ENCODE data around the gene ESPNL.

ESPNL gene

DNA sequence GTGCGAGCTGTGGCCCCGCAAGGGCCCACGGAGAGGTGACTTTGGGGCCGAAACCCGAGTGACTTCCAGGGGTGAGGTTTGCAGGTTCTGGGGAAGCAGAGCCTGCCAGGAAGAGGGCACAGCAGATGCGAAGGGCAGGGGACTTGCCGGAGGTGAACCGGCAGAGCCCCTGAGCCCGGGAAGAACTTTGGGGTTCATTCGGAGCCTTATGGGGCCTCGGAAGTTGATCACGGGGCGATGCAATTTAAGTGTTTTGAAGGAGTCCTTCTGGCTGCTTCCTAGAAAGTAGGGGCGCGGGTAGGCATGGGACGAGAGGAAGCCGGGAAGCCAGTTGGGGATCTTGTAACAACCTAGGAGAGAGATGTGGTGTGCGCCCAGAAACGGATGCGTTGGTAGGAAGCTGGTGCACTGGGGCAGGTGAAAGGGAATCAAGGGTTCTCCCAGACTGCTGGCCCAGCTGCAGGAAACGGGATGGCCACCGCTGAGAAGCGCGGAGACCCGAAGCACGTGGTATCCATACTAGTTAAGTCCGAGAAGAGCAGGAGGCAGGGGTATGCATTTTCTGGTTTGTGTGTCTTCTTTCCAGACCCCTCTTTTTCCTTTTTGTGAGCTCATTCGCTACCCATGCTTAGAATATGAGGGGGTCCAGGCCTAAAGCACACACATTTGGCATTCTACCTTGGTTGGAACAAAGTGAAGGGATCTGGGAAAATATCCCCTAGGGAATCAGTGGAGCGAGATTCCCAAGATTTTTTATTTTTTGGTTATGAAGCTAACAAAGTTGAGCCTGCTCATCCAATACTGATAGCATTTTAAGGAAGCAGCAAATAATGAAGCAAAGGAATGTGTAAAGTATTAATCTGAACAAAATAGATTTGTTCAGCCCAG is 38.6 kb upstream of the ESPNL start:
- DNase-seq (peak; percentile 58), ATAC-seq (ENCODE audit: insufficient read depth, low read depth) (peak; percentile 32)
- Histone ChIP-seq H3K9me3 (ENCODE audit: insufficient read depth, low read length, severe bottlenecking) (no peaks in the 10 kb centered on the region), H3K36me3 (ENCODE audit: insufficient read depth, low read length) (peaks cover 28% of the 10 kb centered on the region), H3K9ac (ENCODE audit: low read depth, low read length) (peak overlapping the region; percentile 97), H3K4me1 (ENCODE audit: insufficient read depth, low read length) (peaks cover 36% of the 10 kb centered on the region), H3K27me3 (ENCODE audit: insufficient read depth, low read length, poor library complexity) (no peaks in the 10 kb centered on the region), H3K27ac (ENCODE audit: low read length) (peak overlapping the region; percentile 86), H3K4me3 (ENCODE audit: low read depth in 1 of 2, low read length in 2 of 2) (peak overlapping the region; percentile 96 to 100), H3K4me2 (ENCODE audit: insufficient read depth, low read length) (peak overlapping the region; percentile 88), H3K79me2 (ENCODE audit: insufficient read depth, low read length) (peaks cover 47% of the 10 kb centered on the region), H4K20me1 (ENCODE audit: insufficient read depth, low read length) (no peaks in the 10 kb centered on the region), H2AFZ (ENCODE audit: low read depth, low read length) (peak overlapping the region; percentile 97)
- TF ChIP-seq EZH2 (IDR thresholded peaks at IDR 0.05; ENCODE audit: borderline replicate concordance, low read depth, low read length, severe bottlenecking) = no peak
- TF ChIP-seq, protein P1, sequence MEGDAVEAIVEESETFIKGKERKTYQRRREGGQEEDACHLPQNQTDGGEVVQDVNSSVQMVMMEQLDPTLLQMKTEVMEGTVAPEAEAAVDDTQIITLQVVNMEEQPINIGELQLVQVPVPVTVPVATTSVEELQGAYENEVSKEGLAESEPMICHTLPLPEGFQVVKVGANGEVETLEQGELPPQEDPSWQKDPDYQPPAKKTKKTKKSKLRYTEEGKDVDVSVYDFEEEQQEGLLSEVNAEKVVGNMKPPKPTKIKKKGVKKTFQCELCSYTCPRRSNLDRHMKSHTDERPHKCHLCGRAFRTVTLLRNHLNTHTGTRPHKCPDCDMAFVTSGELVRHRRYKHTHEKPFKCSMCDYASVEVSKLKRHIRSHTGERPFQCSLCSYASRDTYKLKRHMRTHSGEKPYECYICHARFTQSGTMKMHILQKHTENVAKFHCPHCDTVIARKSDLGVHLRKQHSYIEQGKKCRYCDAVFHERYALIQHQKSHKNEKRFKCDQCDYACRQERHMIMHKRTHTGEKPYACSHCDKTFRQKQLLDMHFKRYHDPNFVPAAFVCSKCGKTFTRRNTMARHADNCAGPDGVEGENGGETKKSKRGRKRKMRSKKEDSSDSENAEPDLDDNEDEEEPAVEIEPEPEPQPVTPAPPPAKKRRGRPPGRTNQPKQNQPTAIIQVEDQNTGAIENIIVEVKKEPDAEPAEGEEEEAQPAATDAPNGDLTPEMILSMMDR (IDR thresholded peaks at IDR 0.05; ENCODE audit: borderline replicate concordance, extremely low read depth, low read length, poor library complexity, severe bottlenecking) = no peak

DNA sequence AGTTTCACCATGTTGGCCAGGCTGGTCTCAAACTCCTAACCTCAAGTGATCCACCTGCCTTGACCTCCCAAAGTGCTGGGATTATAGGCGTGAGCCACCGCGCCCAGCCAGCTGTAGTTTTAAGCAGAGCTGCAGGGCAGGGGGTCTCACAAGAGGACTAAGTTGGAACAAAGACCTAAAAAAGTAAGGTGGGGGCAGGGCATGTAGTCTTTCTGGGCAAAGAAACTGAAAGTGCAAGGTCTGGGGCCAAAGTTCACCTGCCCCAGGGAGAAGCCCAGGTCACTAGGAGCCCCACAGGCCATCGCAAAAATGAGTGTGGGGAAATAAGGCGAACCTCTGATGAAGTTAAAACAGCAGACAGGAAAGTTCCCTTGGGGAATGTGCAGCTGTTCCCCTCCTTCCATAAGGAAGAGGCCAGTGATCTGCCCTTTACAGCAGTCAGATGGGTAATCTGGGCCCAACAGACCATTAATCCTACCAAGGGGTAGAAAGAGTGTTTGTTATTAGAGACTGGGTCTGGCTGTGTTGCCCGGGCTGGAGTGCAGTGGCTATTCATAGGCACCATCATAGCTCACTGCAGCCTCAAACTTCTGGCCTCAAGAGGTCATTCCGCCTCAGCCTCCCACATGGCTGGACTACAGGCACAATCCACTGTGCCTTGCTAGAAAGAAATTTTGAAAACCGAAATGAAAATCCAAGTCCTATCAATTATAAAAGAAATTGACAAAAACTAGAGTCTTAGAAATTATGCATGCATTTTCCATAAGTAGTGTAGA is 36.5 kb upstream of the ESPNL start:
- no peak overlapping the region for H3K27ac ChIP-seq (ENCODE audit: low read length)
- H2AFZ ChIP-seq (ENCODE audit: low read depth, low read length) = no peak overlapping the region
- ATAC-seq (ENCODE audit: insufficient read depth, low read depth) (no peak), DNase-seq (no peak)
- no peak for TF ChIP-seq EZH2 (IDR thresholded peaks at IDR 0.05; ENCODE audit: borderline replicate concordance, low read depth, low read length, severe bottlenecking)
- TF ChIP-seq, protein P1 (IDR thresholded peaks at IDR 0.05; ENCODE audit: borderline replicate concordance, extremely low read depth, low read length, poor library complexity, severe bottlenecking) = no peak
- H3K4me3 ChIP-seq (ENCODE audit: low read depth in 1 of 2, low read length in 2 of 2) = no peak overlapping the region
- H3K27me3 ChIP-seq (ENCODE audit: insufficient read depth, low read length, poor library complexity) = no peaks in the 10 kb centered on the region
- H3K36me3 ChIP-seq (ENCODE audit: insufficient read depth, low read length) = peaks cover 40% of the 10 kb centered on the region
- H3K9me3 ChIP-seq (ENCODE audit: insufficient read depth, low read length, severe bottlenecking) = no peaks in the 10 kb centered on the region
- H3K79me2 ChIP-seq (ENCODE audit: insufficient read depth, low read length) = peaks cover 47% of the 10 kb centered on the region
- no peak overlapping the region for H3K4me2 ChIP-seq (ENCODE audit: insufficient read depth, low read length)
- H3K4me1 ChIP-seq (ENCODE audit: insufficient read depth, low read length) = peaks cover 57% of the 10 kb centered on the region
- no peak overlapping the region for H3K9ac ChIP-seq (ENCODE audit: low read depth, low read length)
- 0 out of 2 replicates have a peak, but pooled peaks cover 4% of the 10 kb centered on the region for H4K20me1 ChIP-seq (ENCODE audit: insufficient read depth, low read length)

DNA sequence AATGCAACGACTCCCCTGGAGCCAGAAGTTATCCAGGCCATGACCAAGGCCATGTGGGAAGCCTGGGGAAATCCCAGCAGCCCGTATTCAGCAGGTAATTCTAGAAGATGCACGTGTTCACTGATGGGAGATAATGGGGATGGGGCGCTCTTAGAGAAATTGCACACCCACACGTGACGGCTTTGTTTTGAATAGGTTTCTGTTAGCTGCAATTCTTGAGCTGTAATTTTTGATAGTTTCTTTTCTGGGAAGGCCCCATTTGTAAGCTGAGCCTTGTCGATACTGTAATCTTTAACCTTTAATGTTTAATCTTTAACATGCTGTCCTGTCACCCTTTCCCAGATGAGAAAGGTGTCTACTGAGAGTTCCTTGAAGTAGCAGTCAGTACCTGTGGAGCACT is 35.8 kb upstream of the ESPNL start:
- Histone ChIP-seq H2AFZ (ENCODE audit: low read depth, low read length) (no peak overlapping the region), H3K79me2 (ENCODE audit: insufficient read depth, low read length) (peaks cover 47% of the 10 kb centered on the region), H3K27me3 (ENCODE audit: insufficient read depth, low read length, poor library complexity) (no peaks in the 10 kb centered on the region), H3K4me3 (ENCODE audit: low read depth in 1 of 2, low read length in 2 of 2) (no peak overlapping the region), H3K4me2 (ENCODE audit: insufficient read depth, low read length) (no peak overlapping the region), H3K36me3 (ENCODE audit: insufficient read depth, low read length) (peaks cover 46% of the 10 kb centered on the region), H3K4me1 (ENCODE audit: insufficient read depth, low read length) (peaks cover 61% of the 10 kb centered on the region), H3K9me3 (ENCODE audit: insufficient read depth, low read length, severe bottlenecking) (no peaks in the 10 kb centered on the region), H3K9ac (ENCODE audit: low read depth, low read length) (no peak overlapping the region), H4K20me1 (ENCODE audit: insufficient read depth, low read length) (0 out of 2 replicates have a peak, but pooled peaks cover 4% of the 10 kb centered on the region), H3K27ac (ENCODE audit: low read length) (no peak overlapping the region)
- no peak for ATAC-seq (ENCODE audit: insufficient read depth, low read depth)
- no peak for DNase-seq
- no peak for TF ChIP-seq EZH2 (IDR thresholded peaks at IDR 0.05; ENCODE audit: borderline replicate concordance, low read depth, low read length, severe bottlenecking)
- TF ChIP-seq, protein P1 (IDR thresholded peaks at IDR 0.05; ENCODE audit: borderline replicate concordance, extremely low read depth, low read length, poor library complexity, severe bottlenecking) = no peak

All from DND-41 (cell line).